GM19463 (cell line): Measurements from ENCODE around the gene RNU5B-1.

Experiments used
- ATAC-seq: cut with Tn5 transposase; IDR thresholded peaks from one replicate; pipeline ENCODE4 v1.9.1; 2021; ENCODE audit warnings: mild to moderate bottlenecking, moderate library complexity; ENCODE audit not compliant: unreplicated experiment

RNU5B-1 gene

GRCh38 chr15:65327651-65328393 is 23.3 kb downstream of the RNU5B-1 start:
- no peak for ATAC-seq

- no peak for ATAC-seq
Observed at GRCh38 chr15:65328506-65329287, 24.2 kb downstream of the RNU5B-1 start.

- no peak for ATAC-seq
Observed at GRCh38 chr15:65329288-65329983, 25.0 kb downstream of the RNU5B-1 start.

GRCh38 chr15:65329984-65330735 is 25.7 kb downstream of the RNU5B-1 start:
- no peak for ATAC-seq

DNA sequence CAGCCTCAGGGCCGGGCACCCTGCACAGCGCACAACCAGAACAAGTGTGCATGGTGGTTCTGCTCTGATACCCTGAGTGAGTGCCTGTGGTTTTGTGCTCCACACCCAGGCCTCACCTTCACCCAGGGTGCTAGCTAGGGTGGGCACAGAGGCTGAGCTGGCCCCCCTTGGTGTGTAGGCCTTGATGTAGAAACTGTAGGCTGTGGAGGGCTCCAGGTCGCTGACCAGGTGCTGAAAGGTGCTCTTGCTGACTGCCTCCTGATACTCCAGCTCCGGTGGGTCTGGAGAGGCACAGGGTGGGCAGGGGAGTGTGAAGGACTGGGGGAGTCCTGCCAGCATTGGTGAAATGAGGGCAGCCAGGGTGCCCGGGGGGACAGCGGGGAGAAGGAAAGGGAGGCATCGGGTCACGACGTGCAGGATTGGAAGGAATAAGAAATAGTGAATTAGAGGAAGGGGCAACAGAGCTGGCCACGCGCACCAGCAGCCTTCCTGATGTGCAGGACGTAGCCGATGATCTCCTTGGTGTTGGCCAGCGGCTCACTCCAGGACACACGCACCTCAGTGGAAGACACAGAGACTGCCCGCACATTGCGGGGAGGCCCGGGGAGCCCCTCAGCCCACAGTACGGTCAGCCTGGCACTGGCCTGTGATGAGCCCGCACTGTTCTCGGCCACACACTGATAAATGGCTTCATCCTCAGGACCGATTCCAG is 26.6 kb downstream of the RNU5B-1 start:
- no peak for ATAC-seq

- no peak for ATAC-seq
Observed at GRCh38 chr15:65331811-65332210, 27.3 kb downstream of the RNU5B-1 start.

- ATAC-seq, result no peak
Observed at GRCh38 chr15:65332391-65333147, 28.1 kb downstream of the RNU5B-1 start.

DNA sequence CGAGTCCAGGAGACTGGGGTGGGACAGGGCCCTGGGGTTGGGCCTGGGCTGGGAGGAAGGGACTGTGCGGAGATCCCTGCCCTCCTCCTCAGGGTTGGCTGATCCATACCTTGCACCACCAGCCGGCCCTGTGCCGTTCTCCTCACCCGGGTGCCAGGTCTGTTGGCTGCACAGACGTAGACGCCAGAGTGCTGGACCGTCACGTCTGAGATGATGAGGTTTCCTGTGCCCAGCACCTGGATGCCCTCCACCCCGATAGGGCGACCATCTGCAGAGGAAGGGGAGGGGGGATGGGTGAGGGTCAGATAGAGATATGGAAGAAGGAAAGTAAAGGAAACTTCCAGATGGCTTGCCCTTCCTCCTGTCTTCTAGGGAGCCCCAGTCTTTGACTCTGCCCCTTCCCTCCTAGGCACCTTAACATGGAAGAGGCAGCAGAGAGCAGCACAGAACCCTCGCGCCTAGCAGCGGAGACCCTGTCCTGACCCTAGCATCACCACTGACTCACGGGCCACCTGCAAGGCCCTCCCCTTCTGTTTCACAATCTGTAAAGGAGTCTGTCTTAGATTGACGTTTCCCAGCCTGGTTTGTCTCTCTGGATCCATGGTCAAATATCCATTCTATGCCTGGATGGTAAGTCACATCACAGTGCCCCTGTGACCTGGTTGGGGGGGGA is 28.8 kb downstream of the RNU5B-1 start:
- no peak for ATAC-seq

DNA sequence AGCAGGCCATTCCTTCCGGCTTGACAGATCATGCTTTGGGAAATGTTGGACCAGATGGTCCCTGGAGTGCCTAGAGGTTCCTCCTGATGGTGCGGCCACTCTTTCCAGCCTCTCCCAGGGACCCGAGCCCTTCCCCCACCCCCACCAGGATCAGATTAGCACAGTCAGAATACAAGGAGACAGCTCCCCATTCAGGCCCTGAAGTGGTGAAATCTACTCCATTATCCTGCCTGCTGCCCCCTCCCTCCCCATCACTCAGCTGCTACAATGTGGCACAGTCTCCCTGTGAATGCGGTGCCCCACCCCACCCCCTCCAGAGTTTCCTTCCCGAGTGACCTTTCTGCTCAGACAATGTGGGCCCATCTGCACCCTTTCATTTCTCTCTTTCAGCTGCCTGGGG is 29.4 kb downstream of the RNU5B-1 start:
- ATAC-seq, result no peak

GRCh38 chr15:65334586-65335231 is 30.2 kb downstream of the RNU5B-1 start:
- ATAC-seq, result no peak

GRCh38 chr15:65335278-65336055 is 31.0 kb downstream of the RNU5B-1 start:
- no peak for ATAC-seq

DNA sequence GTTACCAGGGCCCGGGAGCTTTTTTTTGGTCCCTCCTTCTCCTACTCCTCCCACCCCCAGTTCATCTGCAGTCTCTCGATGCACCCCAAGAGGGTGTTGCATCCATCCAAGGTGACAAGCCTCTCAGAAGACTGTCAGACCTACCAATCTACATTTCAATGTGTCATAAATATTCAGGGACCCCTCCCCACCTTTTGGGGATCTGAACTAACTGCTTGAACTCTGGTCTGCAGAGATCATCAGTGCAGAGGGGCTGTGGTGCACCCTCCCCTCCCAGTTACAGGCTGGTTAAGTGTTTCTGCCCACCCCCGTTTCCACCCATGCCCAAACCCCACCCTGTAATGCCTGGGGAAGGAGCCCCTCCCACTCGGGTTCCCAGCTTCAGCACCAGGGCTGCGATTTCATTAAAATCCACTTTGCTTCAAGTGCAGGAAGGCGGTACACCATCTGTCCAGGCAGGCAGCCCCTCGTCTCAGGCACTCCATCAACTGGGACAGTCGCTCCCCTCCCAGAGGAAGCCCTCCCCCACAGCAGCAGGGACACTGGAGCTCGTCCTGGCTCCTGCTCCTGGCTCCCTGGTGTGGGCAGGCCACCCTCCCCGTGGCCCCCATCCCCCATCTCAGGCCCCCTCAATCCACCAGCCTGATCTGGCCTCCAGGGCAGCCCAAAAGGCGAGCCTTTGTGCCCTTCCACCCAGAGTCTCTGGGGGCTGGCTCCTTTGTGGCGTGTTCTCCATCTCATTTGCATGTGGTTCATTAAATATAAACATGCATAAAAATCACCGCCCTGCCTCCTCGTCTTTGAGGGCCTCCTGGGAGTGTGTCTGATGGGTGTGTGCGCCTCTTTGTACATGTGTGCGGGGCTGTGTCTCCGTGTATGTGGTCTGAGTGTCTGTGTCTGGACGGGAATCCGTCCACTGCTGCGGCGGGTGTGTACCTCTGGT is 32.3 kb downstream of the RNU5B-1 start:
- no peak for ATAC-seq

DNA sequence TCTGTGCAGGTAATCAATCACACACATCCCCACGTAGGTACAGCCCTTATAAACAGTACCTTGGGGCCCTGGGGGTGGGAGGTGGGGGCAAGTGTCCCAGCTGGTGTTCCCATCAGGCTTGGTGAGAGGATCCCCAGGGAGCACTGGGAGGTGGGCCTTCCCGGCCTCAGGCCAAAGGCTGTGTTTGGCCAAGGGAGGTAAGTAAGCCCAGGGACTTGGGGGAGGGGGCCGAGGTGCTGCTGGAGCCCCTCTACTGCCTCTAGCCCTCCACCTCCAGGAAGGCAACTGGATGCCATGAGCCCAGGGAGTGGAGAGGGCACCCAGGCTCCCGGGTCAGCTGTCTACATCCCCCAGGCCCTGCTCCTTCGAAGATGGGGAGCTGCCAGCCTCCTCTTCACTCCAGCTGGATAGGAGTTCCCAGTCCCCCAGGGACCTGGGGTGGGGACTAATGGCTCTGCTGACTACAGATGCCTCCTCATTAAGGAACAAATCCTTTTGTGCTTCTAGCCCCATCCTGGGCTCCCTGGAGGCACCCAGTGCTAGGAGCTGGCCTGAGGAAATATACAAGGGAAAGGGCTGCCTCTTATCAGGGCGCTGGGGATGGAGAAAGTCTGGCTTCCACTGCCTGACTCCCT is 33.1 kb downstream of the RNU5B-1 start:
- ATAC-seq, result no peak

- ATAC-seq, result no peak
Observed at GRCh38 chr15:65338366-65338765, 33.9 kb downstream of the RNU5B-1 start.

GRCh38 chr15:65338823-65339222 is 34.3 kb downstream of the RNU5B-1 start:
- ATAC-seq, result no peak

- no peak for ATAC-seq
Observed at GRCh38 chr15:65339416-65339815, 34.9 kb downstream of the RNU5B-1 start.
